ENCODE data around the gene VIM.

VIM gene

DNA sequence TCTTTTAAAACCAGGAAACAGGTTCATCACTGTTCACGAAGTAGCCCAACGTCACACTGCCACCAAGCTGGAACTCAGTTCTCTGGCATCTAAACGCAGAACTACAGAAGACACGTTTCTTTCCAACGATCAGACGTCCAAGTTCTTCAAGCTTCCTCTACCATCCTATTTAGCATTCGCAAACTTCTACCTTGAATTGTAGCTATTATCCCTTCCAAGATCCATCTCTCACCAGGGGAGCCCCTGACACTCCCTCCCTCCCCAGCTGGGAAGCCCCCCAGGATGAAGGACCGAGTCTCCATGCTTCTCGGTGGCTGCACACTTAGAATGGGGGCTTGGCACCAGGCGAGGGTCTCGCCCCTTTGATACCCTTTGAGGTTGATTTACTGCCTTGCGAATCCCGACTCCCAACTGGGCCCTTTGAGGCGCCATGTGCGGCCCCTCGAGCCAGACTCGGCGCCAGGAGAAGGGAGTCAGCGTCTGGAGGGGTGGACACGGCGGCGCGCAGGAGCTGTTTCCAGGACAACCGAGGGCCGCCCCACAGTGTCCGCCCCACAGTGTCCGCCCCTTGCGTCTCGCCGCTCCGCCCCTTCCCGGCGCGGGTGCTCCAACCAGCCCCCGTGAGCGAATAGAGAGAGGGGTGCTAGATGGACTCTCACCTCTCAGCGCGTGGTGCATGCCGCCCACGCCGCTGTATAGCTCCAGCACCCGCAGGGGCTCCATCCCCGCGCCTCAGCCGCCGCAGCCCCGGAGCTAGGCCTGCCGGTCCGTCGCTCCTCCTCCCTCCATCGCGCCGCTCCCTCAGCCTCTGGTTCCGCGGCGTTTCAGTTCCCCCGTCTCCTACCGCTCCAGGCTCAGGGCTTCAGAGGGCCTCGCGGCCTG lies 26.9 kb upstream of the VIM start, which contains the start of gene TRDMT1:
Gene TRDMT1, minus strand, starts transcription at position 761 of the 882 bp plus-strand sequence. Its CDS starts 38 bp downstream, at position 723.
- Mint-ChIP-seq H3K27me3 (no peaks in the 10 kb centered on the region), H3K36me3 (peaks cover 2% of the 10 kb centered on the region), H3K9me3 (no peaks in the 10 kb centered on the region), H3K4me3 (peak within 1 kb of the TSS; percentile 93), H3K27ac (peak within 1 kb of the TSS; percentile 90), H3K4me1 (peaks cover 49% of the 10 kb centered on the region)
- peak; percentile 84 for DNase-seq
- CTCF ChIA-PET: interaction anchor here (1.0 to 2.8 kb wide), 7 partner anchors 17 to 344 kb away, joined by 3 to 15 read pairs (median 3); no protein-coding TSS in a partner anchor

DNA sequence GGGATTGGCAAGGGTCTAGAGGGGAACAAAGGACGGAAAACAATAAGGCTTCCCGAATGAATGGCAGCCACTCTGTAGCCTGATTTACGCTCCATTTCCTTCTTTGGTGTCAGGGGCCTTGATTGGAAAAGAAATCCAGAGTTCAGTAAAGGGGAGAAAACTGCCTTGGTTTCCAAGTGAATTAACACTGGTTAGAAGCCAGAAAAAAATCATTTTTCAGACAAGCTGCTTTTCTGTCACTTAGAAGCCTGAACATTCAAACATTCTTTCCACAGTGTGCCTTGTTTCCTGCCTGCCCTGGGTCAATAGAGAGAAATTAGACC lies 26.3 kb upstream of the VIM start:
- H3K36me3 Mint-ChIP-seq: peaks cover 2% of the 10 kb centered on the region
- peak overlapping the region; percentile 90 for H3K27ac Mint-ChIP-seq
- H3K4me3 Mint-ChIP-seq: peak overlapping the region; percentile 93
- no peaks in the 10 kb centered on the region for H3K27me3 Mint-ChIP-seq
- no peak for DNase-seq
- H3K9me3 Mint-ChIP-seq: no peaks in the 10 kb centered on the region
- H3K4me1 Mint-ChIP-seq: peaks cover 55% of the 10 kb centered on the region
- CTCF ChIA-PET: interaction anchor here (0.7 to 2.8 kb wide), 5 partner anchors 17 to 180 kb away, joined by 3 to 15 read pairs (median 3); no protein-coding TSS in a partner anchor

DNA sequence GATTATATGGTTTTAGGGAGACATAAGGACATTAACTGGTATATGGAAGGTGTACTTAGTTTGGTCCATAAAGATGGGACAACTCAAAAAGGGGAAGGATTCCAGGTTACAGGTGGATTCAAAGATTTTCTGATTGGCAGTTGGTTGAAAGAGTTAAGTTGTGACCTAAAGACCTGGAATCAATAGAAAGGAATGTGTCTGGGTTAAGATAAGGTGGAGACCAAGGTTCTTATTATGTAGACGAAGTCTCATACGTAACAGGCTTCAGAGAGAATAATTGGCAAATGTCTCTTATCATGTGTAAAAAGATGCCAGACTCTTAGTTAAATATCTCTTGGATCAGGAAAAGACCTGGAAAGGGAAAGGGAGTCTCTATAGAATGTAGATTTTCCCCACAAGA lies 25.5 kb upstream of the VIM start:
- DNase-seq: no peak
- Mint-ChIP-seq H3K27me3 (no peaks in the 10 kb centered on the region), H3K9me3 (no peaks in the 10 kb centered on the region), H3K36me3 (no peaks in the 10 kb centered on the region), H3K4me1 (peaks cover 61% of the 10 kb centered on the region), H3K4me3 (no peak overlapping the region), H3K27ac (no peak overlapping the region)
- CTCF ChIA-PET: interaction anchor here (0.7 to 2.8 kb wide), 2 partner anchors 28 to 181 kb away, joined by 3 to 15 read pairs; no protein-coding TSS in a partner anchor

DNA sequence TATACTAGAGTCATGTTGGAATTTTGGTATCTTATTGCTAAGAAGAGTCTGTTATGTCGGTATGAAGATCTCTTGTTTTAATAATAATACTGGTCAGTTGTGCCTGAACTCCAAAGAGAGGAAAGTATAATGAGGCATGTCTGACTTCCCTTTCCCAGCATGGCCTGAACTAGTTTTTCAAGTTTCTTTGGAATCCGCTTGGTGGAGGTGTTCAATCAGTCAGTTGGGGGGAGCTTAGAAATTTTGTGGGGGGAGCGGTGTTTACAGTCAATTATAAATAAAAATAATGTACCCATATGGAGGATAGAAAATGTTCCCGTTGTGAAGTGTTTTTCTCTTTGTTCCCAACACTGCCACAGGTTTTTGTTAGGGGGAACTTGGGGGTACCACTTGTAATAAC lies 25.0 kb upstream of the VIM start:
- Mint-ChIP-seq H3K36me3 (no peaks in the 10 kb centered on the region), H3K9me3 (no peaks in the 10 kb centered on the region), H3K27ac (no peak overlapping the region), H3K4me1 (peaks cover 62% of the 10 kb centered on the region), H3K27me3 (no peaks in the 10 kb centered on the region), H3K4me3 (no peak overlapping the region)
- CTCF ChIA-PET: no interaction called here
- DNase-seq: no peak

DNA sequence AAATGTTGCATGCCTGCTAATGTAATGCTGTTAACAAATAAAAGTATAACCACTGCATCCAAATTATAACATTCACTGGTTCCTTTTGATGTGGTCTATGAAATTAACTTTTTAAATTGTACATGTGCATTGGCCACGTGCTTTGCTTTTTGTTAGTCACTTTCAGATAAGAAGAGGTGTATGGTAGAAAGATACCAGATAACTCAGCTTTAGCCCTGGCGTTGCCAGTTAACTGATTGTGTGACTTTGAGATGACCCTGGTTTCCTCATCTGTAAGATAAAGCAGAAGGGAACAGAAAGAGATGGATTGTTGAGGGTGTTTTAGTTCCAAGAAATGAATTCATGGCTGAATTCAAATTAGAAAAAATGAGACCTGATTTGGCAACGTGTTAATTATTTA lies 24.6 kb upstream of the VIM start:
- Mint-ChIP-seq H3K36me3 (no peaks in the 10 kb centered on the region), H3K4me3 (no peak overlapping the region), H3K27me3 (no peaks in the 10 kb centered on the region), H3K27ac (peak overlapping the region; percentile 21), H3K4me1 (peaks cover 65% of the 10 kb centered on the region), H3K9me3 (no peaks in the 10 kb centered on the region)
- DNase-seq: no peak
- CTCF ChIA-PET: interaction anchor here (4.7 kb wide), 1 partner anchor 26 kb away, joined by 24 read pairs; no protein-coding TSS in a partner anchor

DNA sequence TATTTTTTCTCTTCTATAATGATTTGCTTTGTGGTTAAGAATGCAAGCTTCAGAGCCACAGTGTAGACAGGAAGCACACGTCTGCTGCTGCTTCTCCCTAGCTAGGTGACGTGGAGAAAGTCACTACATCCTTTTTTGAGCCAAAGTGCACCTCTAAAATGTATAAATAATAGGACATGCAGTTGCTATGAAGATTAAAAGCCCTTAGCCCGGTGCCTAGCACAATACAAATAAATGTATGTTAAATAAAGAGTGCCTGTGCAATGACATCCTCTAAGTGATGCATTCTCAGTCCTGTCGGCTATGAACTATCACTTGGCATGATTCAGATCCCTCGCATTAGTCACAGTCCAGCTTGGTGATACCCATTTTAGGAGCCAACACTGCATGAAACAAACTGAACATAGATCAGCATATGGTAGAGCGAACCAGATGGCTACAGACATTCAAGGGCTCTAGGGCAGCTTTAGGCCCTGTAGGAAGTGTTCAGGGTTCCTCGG lies 21.8 kb upstream of the VIM start:
- Mint-ChIP-seq H3K27ac (peak overlapping the region; percentile 88), H3K4me3 (peak overlapping the region; percentile 35), H3K36me3 (no peaks in the 10 kb centered on the region), H3K4me1 (peaks cover 52% of the 10 kb centered on the region), H3K9me3 (no peaks in the 10 kb centered on the region), H3K27me3 (no peaks in the 10 kb centered on the region)
- DNase-seq: peak; percentile 54
- CTCF ChIA-PET: interaction anchor here (1.3 to 4.7 kb wide), 4 partner anchors 10 to 23 kb away, joined by 3 to 24 read pairs (median 10); no protein-coding TSS in a partner anchor

GRCh38 chr10:17208476-17208875 lies 19.6 kb upstream of the VIM start:
- Mint-ChIP-seq H3K27me3 (peaks cover 5% of the 10 kb centered on the region), H3K27ac (no peak overlapping the region), H3K36me3 (peaks cover 6% of the 10 kb centered on the region), H3K4me1 (peaks cover 49% of the 10 kb centered on the region), H3K4me3 (no peak overlapping the region), H3K9me3 (no peaks in the 10 kb centered on the region)
- CTCF ChIA-PET: no interaction called here
- no peak for DNase-seq

- H3K36me3 Mint-ChIP-seq: peaks cover 8% of the 10 kb centered on the region
- H3K4me3 Mint-ChIP-seq: no peak overlapping the region
- H3K27ac Mint-ChIP-seq: no peak overlapping the region
- H3K9me3 Mint-ChIP-seq: no peaks in the 10 kb centered on the region
- H3K4me1 Mint-ChIP-seq: peaks cover 46% of the 10 kb centered on the region
- no peak for DNase-seq
- CTCF ChIA-PET: no interaction called here
- peaks cover 5% of the 10 kb centered on the region for H3K27me3 Mint-ChIP-seq
Measured at GRCh38 chr10:17209302-17209701, 18.7 kb upstream of the VIM start.

- H3K36me3 Mint-ChIP-seq: peaks cover 13% of the 10 kb centered on the region
- H3K9me3 Mint-ChIP-seq: no peaks in the 10 kb centered on the region
- peaks cover 5% of the 10 kb centered on the region for H3K27me3 Mint-ChIP-seq
- H3K4me1 Mint-ChIP-seq: peaks cover 47% of the 10 kb centered on the region
- CTCF ChIA-PET: no interaction called here
- no peak for DNase-seq
- no peak overlapping the region for H3K4me3 Mint-ChIP-seq
- H3K27ac Mint-ChIP-seq: no peak overlapping the region
Measured at GRCh38 chr10:17209881-17210280, 18.2 kb upstream of the VIM start.

DNA sequence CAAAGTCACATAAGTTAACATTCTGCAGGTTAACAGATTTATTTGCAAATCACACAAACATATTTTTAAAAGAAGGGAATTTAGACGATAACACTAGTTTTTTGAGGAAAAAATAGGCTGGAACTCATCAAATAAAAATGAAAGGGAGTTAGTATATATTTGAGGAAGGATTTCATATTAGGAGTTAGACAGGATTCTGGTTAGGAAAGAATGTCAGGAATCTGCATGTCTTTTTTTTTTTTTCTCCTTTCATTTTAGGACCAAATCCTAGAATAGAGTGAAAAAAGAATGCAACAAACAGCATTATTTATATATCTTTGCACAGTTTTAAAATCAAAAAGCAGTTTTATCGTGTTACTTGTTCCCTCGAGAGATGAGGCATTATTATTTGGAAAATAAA lies 17.7 kb upstream of the VIM start:
- DNase-seq: no peak
- CTCF ChIA-PET: no interaction called here
- Mint-ChIP-seq H3K4me3 (no peak overlapping the region), H3K4me1 (peaks cover 52% of the 10 kb centered on the region), H3K9me3 (no peaks in the 10 kb centered on the region), H3K27me3 (peaks cover 5% of the 10 kb centered on the region), H3K36me3 (peaks cover 16% of the 10 kb centered on the region), H3K27ac (no peak overlapping the region)

DNA sequence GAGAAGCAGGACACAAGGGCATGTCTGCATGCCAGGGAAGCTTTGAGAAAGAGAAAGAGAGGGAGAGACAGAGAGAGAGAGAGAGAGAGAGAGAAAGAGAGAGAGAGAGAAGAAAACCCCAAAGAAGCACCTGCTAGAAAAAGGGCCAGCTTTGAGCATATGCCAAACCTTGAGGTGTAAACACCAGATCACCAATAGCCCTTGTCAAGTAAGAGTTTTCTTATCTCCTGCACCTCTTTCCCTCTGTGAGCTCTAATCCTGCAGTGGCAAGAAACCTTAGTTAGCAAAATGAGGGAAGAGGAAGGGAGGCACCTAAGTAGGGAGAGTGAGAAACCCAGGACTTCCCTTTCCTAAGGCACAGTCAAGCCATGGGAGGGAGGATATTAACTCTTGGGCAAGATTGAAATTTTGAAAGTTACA lies 15.2 kb upstream of the VIM start:
- no peaks in the 10 kb centered on the region for H3K9me3 Mint-ChIP-seq
- peaks cover 18% of the 10 kb centered on the region for H3K36me3 Mint-ChIP-seq
- no peak overlapping the region for H3K27ac Mint-ChIP-seq
- DNase-seq: no peak
- peaks cover 5% of the 10 kb centered on the region for H3K27me3 Mint-ChIP-seq
- CTCF ChIA-PET: interaction anchor here (1.0 to 2.2 kb wide), 3 partner anchors 14 to 21 kb away, joined by 3 to 5 read pairs (median 3); no protein-coding TSS in a partner anchor
- H3K4me3 Mint-ChIP-seq: no peak overlapping the region
- H3K4me1 Mint-ChIP-seq: peaks cover 55% of the 10 kb centered on the region

DNA sequence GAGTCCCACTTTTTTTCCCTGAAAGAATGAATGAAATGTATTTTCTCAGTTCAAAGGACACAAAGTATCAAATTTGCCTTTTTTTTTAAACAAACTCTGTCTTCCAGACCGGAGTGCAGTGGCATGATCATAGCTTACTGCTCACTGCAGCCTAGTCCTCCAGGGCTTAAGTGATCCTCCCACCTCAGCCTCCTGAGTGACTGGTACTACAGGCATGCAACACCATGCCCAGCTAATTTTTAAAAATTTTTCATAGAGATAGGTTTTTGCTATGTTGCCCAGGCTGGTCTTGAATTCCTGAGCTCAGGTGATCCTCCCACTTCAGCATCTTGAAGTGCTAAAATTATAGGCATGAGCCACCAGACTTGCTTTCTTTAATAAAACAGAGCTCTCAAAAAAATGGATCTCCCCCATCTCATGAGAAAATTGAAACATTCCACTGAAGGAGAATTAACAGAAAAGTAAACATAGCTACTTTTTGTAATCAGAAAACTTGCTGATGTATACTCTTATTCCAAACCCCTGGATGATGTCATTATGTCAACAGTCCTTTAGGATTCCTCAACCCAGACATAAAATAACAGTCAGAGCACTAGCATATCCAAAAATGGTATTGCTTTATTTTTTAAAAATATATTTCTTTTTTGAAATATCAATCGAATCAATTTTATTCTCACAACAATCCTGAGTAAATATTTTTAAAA lies 14.2 kb upstream of the VIM start:
- no peak overlapping the region for H3K27ac Mint-ChIP-seq
- H3K4me3 Mint-ChIP-seq: no peak overlapping the region
- peaks cover 5% of the 10 kb centered on the region for H3K27me3 Mint-ChIP-seq
- no peak for DNase-seq
- CTCF ChIA-PET: interaction anchor here (0.9 to 2.2 kb wide), 4 partner anchors 13 to 190 kb away, joined by 3 to 5 read pairs (median 3); no protein-coding TSS in a partner anchor
- no peaks in the 10 kb centered on the region for H3K9me3 Mint-ChIP-seq
- H3K36me3 Mint-ChIP-seq: peaks cover 22% of the 10 kb centered on the region
- peaks cover 48% of the 10 kb centered on the region for H3K4me1 Mint-ChIP-seq

DNA sequence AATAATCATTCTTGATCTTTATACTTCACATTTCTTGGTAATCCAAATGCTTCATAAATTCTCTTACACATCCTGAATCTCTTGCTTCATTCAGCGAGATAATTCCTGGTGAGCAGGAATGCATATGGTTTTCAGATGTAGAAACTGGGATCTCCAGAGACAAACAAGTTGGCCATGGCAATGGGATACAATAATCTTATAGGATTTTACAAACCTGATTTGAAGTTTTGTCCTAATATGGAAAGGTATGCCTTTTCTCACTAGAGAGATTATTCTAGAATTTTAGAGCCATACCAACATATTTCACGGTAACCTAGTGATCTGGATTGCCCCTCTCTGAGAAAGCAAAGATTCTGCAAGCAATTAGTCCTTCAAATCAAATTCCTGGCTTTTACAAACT lies 13.5 kb upstream of the VIM start:
- H3K27me3 Mint-ChIP-seq: peaks cover 5% of the 10 kb centered on the region
- H3K4me1 Mint-ChIP-seq: peaks cover 43% of the 10 kb centered on the region
- peaks cover 23% of the 10 kb centered on the region for H3K36me3 Mint-ChIP-seq
- CTCF ChIA-PET: interaction anchor here (0.9 to 2.2 kb wide), 3 partner anchors 13 to 190 kb away, joined by 3 to 5 read pairs (median 3); no protein-coding TSS in a partner anchor
- no peaks in the 10 kb centered on the region for H3K9me3 Mint-ChIP-seq
- H3K4me3 Mint-ChIP-seq: no peak overlapping the region
- no peak overlapping the region for H3K27ac Mint-ChIP-seq
- no peak for DNase-seq
